MM.1S (cell line): ENCODE data around the gene LRRC8D.

Experiments used
- DNase-seq: peaks from one replicate; pipeline ENCODE4 v3.0.0-alpha.2; 2015
- H2AFZ ChIP-seq: fragments of 300-600 bp; sonication (generic); 2 replicates; pipeline ENCODE4 v1.6.0; 2016; ENCODE audit warnings: antibody characterized with exemption, low read length
- H3F3A ChIP-seq: fragments of 300-600 bp; sonication (generic); 2 replicates; pipeline ENCODE4 v1.6.1; 2016; ENCODE audit warnings: mild to moderate bottlenecking, antibody characterized with exemption, low read length, moderate library complexity, mixed read lengths; ENCODE audit not compliant: insufficient read depth
- H3K27ac ChIP-seq: fragments of 300-600 bp; sonication (generic); 2 replicates; pipeline ENCODE4 v1.5.1; 2016; ENCODE audit warnings: mild to moderate bottlenecking, low read length
- H3K27me3 ChIP-seq: fragments of 300-600 bp; sonication (generic); replicated peaks from 2 replicates; pipeline ENCODE4 v1.6.0; 2016; ENCODE audit warnings: low read length; ENCODE audit not compliant: insufficient read depth
- H3K36me3 ChIP-seq: fragments of 300-600 bp; sonication (generic); replicated peaks from 2 replicates; pipeline ENCODE4 v1.6.1; 2016; ENCODE audit warnings: mild to moderate bottlenecking, low read length, mixed read lengths; ENCODE audit not compliant: insufficient read depth
- H3K4me1 ChIP-seq: fragments of 300-600 bp; sonication (generic); 2 replicates; pipeline ENCODE4 v1.6.1; 2016; ENCODE audit warnings: low read length, mixed read lengths
- H3K4me2 ChIP-seq: fragments of 300-600 bp; sonication (generic); 2 replicates; pipeline ENCODE4 v1.6.0; 2016; ENCODE audit warnings: low read depth, low read length
- H3K4me3 ChIP-seq: fragments of 300-600 bp; sonication (generic); 2 replicates; pipeline ENCODE4 v1.5.1; 2016; ENCODE audit warnings: low read length, mixed read lengths
- H3K79me2 ChIP-seq: fragments of 300-600 bp; sonication (generic); 2 replicates; pipeline ENCODE4 v1.6.1; 2016; ENCODE audit warnings: mixed run types, low read length, mixed read lengths
- H3K9ac ChIP-seq: fragments of 300-600 bp; sonication (generic); 2 replicates; pipeline ENCODE4 v1.6.1; 2016; ENCODE audit warnings: low read length, mixed read lengths
- H3K9me2 ChIP-seq: fragments of 300-600 bp; sonication (generic); replicated peaks from 2 replicates; pipeline ENCODE4 v1.6.1; 2016; ENCODE audit warnings: mild to moderate bottlenecking, low read length, mixed read lengths; ENCODE audit not compliant: insufficient read depth
- H3K9me3 ChIP-seq: fragments of 300-600 bp; sonication (generic); replicated peaks from 2 replicates; pipeline ENCODE4 v1.6.1; 2016; ENCODE audit warnings: mild to moderate bottlenecking, low read length, mixed read lengths; ENCODE audit not compliant: insufficient read depth
- H4K20me1 ChIP-seq: fragments of 300-600 bp; sonication (generic); 2 replicates; pipeline ENCODE4 v1.6.1; 2016; ENCODE audit warnings: mild to moderate bottlenecking, low read length, moderate library complexity, mixed read lengths; ENCODE audit not compliant: insufficient read depth
- CTCF ChIP-seq: fragments of 300-600 bp; sonication (generic); IDR thresholded peaks from 2 replicates; pipeline ENCODE4 v1.5.1; 2016; ENCODE audit warnings: antibody characterized with exemption, low read length, mixed read lengths
- EZH2 ChIP-seq: fragments of 300-600 bp; sonication (generic); optimal IDR thresholded peaks from 2 replicates; pipeline ENCODE3; 2017; ENCODE audit warnings: low read depth, mild to moderate bottlenecking, antibody characterized with exemption, low read length, mixed read lengths
- EZH2phosphoT487 ChIP-seq: fragments of 300-600 bp; sonication (generic); IDR thresholded peaks from 2 replicates; pipeline ENCODE4 v1.6.1; 2018; ENCODE audit warnings: antibody characterized with exemption, low read length

The LRRC8D gene

GRCh38 chr1:89810302-89810701, 10.5 kb upstream of the LRRC8D start:
- DNase-seq = no peak
- Histone ChIP-seq H3K36me3 (no peaks in the 10 kb centered on the region), H3K27ac (no peak overlapping the region), H2AFZ (no peak overlapping the region), H3K4me1 (no peaks in the 10 kb centered on the region), H3K9me3 (no peaks in the 10 kb centered on the region), H3K4me2 (no peak overlapping the region), H3K9me2 (no peaks in the 10 kb centered on the region), H3K9ac (no peak overlapping the region), H4K20me1 (no peaks in the 10 kb centered on the region), H3F3A (no peaks in the 10 kb centered on the region), H3K79me2 (no peaks in the 10 kb centered on the region), H3K4me3 (no peak overlapping the region), H3K27me3 (no peaks in the 10 kb centered on the region)
- TF ChIP-seq EZH2phosphoT487 (no peak), EZH2 (no peak), CTCF (no peak)

- H3K4me1 ChIP-seq = peaks cover 5% of the 10 kb centered on the region; the same call in 1 of the 2 replicates
- no peak overlapping the region for H3K4me2 ChIP-seq
- no peaks in the 10 kb centered on the region for H3K9me3 ChIP-seq
- H3K9ac ChIP-seq = no peak overlapping the region
- H3K79me2 ChIP-seq = no peaks in the 10 kb centered on the region
- H3F3A ChIP-seq = no peaks in the 10 kb centered on the region
- no peak overlapping the region for H2AFZ ChIP-seq
- H4K20me1 ChIP-seq = no peaks in the 10 kb centered on the region
- no peak overlapping the region for H3K4me3 ChIP-seq
- no peaks in the 10 kb centered on the region for H3K9me2 ChIP-seq
- DNase-seq = no peak
- TF ChIP-seq EZH2 (no peak), EZH2phosphoT487 (no peak), CTCF (no peak)
- H3K36me3 ChIP-seq = no peaks in the 10 kb centered on the region
- no peaks in the 10 kb centered on the region for H3K27me3 ChIP-seq
- H3K27ac ChIP-seq = no peak overlapping the region
Observed at GRCh38 chr1:89810880-89811279, 10.0 kb upstream of the LRRC8D start.

- Histone ChIP-seq H3K4me3 (no peak overlapping the region), H3F3A (no peaks in the 10 kb centered on the region), H3K27ac (no peak overlapping the region), H2AFZ (no peak overlapping the region), H3K9me2 (no peaks in the 10 kb centered on the region), H3K27me3 (no peaks in the 10 kb centered on the region), H3K9ac (no peak overlapping the region), H3K9me3 (no peaks in the 10 kb centered on the region), H3K4me2 (no peak overlapping the region), H3K4me1 (peaks cover 6% of the 10 kb centered on the region; the same call in 1 of the 2 replicates), H3K36me3 (no peaks in the 10 kb centered on the region), H4K20me1 (no peaks in the 10 kb centered on the region), H3K79me2 (no peaks in the 10 kb centered on the region)
- DNase-seq = no peak
- TF ChIP-seq EZH2phosphoT487 (no peak), CTCF (no peak), EZH2 (no peak)
Observed at GRCh38 chr1:89812992-89813391, 7.8 kb upstream of the LRRC8D start.
